ENCODE measurements around the gene RNASE11.
"Not testable (repeated sequence)": the region's sequence is repeated elsewhere in the genome, so short reads cannot be mapped to it uniquely, and the experiment has no call there.

Gene RNASE11

DNA sequence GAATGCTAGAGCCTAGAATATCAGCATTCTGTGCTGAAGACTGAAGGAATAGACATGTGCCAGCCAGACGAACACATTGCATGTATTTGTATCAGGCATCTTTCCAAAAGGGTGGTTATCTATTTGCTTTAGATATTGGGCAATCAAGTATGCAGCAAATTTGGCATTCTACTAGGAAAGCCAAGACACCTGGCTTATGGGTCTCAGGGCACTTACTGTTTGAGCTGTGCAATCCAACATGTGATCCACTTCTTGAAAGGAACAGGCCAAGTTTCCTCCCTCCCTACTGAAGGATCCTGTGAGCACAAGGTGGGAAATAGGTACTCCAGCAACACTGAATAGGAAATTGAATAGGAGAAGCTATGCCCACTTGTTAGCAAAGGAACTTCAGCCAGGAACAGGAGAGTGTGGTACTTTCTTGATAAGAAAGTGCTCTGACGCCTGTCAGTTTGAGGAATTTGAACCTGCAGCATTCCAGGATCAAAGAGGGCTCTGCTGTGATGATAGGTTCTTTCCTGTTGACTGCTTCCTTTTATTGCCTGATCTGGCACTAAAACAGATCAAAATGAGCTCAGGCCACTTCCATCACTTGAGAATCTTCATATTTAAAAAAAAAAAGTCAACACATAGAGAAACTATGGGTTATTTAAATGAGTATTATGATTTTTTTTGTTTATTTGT, 33.1 kb upstream of the RNASE11 start:
- no peak for DNase-seq (ENCODE audit: low read depth)
- no peak overlapping the region for H3K4me3 ChIP-seq (ENCODE audit: low read length)
- TF ChIP-seq, protein P1, sequence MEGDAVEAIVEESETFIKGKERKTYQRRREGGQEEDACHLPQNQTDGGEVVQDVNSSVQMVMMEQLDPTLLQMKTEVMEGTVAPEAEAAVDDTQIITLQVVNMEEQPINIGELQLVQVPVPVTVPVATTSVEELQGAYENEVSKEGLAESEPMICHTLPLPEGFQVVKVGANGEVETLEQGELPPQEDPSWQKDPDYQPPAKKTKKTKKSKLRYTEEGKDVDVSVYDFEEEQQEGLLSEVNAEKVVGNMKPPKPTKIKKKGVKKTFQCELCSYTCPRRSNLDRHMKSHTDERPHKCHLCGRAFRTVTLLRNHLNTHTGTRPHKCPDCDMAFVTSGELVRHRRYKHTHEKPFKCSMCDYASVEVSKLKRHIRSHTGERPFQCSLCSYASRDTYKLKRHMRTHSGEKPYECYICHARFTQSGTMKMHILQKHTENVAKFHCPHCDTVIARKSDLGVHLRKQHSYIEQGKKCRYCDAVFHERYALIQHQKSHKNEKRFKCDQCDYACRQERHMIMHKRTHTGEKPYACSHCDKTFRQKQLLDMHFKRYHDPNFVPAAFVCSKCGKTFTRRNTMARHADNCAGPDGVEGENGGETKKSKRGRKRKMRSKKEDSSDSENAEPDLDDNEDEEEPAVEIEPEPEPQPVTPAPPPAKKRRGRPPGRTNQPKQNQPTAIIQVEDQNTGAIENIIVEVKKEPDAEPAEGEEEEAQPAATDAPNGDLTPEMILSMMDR (conservative IDR thresholded peaks at IDR 0.05; ENCODE audit: low read length): no peak

DNA sequence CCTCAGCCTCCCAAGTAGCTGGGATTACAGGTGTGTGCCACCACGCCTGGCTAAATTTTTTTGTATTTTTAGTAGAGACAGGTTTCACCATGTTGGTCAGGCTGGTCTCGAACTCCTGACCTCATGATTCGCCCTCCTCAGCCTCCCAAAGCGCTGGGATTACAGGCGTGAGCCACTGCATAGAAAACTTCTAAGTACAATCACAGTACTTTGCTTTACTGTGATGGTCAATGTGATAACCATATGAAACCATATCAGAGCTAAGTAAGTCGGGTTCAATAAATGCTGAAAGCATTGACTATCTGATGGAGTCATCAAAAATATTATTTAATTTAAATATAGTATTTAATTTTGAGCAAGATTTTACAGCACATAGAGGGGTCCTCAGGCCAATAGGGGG, 31.9 kb upstream of the RNASE11 start:
- H3K4me3 ChIP-seq (ENCODE audit: low read length); DNase-seq (ENCODE audit: low read depth): not testable (repeated sequence)

DNA sequence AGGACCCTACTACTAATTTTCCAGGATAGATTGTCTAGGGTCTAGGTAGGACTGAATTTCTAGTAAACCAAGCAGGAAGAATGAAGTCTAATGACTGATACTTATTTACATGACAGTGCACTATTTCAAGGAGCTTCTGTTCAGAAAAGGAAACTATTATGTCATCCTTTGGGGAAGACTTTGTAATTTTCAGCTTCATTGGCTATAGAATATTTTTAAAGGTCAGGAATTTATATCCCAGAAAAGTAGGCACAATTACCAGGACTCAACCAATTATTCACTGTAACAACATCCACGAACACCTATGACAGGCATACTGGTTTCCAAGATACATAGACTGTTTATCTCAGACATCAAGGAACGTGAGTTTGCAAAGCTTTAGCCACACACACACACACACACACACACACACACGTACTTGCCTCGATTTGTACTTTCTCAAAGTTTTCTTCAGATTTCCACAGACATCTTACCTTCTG, 30.5 kb upstream of the RNASE11 start:
- no peak for DNase-seq (ENCODE audit: low read depth)
- no peak overlapping the region for H3K4me3 ChIP-seq (ENCODE audit: low read length)
- TF ChIP-seq, protein P1 (conservative IDR thresholded peaks at IDR 0.05; ENCODE audit: low read length): no peak

DNA sequence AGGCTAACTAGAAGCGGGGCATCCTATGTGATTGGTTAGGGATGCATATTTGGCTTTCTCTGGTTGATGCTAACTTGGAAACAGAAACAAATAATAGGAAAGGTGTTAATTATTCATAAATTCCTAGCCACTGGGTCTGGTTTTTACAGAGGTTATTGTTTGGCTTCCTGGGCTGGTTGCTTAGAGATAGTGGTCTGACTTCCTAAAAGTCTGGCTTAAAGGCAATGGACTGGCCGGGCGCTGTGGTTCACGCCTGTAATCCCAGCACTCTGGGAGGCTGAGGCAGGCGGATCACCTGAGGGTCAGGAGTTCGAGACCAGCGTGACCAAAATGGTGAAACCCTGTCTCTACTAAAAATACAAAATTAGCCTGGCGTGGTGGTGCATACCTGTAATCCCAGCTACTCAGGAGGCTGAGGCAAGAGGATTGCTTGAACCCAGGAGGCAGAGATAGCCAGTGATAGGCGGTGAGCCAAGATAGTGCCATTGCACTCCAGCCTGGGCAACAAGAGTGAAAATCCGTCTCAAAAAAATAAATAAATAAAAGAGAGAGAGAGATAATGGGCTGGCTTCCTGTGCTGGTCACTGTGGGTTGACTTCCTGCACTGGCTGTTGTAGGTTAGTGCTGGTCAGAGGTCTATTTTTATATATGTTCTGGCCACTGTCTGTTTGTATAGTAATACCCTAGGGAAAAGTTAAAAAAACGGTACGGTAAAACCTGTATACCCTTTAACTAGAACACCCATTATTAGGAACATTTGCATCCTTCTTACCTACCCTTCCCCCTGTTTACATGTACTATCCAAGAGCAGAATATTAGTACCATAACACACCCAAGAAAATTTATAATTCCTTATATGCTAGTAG, 29.6 kb upstream of the RNASE11 start:
- DNase-seq (ENCODE audit: low read depth): no peak
- TF ChIP-seq, protein P1 (conservative IDR thresholded peaks at IDR 0.05; ENCODE audit: low read length): no peak
- H3K4me3 ChIP-seq (ENCODE audit: low read length): no peak overlapping the region

DNA sequence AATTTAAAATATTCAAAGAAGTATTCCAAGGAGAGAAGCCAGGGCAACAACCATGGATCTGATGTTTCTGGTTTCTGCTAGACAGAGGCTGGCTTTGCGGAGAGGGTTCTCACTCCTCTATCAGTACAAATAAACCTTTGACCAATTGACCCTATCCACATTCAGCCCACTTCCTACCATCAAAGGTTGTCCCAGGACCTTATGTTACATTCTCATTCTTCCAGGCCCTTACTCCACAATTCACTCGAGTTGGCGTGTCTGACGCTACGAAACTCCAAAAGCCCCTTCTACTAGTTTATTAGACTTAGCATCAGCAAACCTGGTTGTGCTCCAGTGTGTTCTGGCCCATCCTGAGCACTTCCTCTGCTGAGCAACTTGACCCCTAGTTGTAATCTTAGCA, 28.2 kb upstream of the RNASE11 start:
- TF ChIP-seq, protein P1 (conservative IDR thresholded peaks at IDR 0.05; ENCODE audit: low read length): no peak
- DNase-seq (ENCODE audit: low read depth): no peak
- H3K4me3 ChIP-seq (ENCODE audit: low read length): no peak overlapping the region

DNA sequence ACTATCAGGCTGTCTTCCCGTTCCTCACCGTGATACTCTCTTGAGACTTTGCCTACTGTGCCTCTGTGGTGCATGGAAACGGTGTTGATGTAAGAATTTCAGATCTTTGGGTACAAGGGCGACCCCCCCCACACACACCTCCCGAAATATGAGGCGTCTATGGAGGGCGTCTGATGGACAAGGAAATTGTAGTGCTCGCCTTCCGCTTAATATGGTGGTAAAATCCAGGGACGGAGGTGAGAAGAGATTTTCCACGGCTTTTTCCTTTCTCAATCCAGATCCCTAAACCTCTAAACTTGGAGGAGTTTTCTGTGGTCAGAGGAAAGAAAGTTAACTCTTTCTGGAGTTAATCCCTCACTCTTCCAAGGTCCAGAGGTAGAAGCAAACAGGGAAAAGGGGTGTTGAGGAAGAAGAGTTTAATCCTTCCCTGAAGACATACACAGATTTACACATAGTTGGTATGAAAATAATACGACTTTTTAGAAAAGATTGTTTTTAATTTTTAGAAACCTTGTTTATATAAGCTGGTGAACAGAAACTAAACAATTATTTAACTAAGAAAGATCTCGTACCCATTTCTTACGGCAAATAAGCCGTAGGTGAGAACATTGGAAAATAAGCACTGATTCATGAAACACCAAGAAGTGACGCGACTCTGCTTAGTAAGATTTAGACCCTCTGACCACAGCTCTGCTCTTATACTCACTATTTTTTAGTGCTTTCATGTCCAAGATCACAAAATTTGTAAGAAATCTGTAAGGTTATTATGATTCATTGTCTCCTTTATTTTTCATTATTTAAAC, 26.4 kb upstream of the RNASE11 start:
- TF ChIP-seq, protein P1 (conservative IDR thresholded peaks at IDR 0.05; ENCODE audit: low read length): 0 out of 2 replicates have a peak, but pooled peaks have one; percentile 3
- DNase-seq (ENCODE audit: low read depth): no peak
- peak overlapping the region; percentile 65 for H3K4me3 ChIP-seq (ENCODE audit: low read length)

Data from AG10803 (cell line).